ENCODE measurements around the gene PSPH. TPM values are rescaled to one million over a fixed set of nuclear protein-coding genes. Genes with fewer than 3 reads are reported as not detected.

The PSPH gene
- total RNA-seq (2022; extraction: Qiagen RNA extraction) = 24.3 to 35.0 TPM (median 25.7 TPM) in 5 replicates

DNA sequence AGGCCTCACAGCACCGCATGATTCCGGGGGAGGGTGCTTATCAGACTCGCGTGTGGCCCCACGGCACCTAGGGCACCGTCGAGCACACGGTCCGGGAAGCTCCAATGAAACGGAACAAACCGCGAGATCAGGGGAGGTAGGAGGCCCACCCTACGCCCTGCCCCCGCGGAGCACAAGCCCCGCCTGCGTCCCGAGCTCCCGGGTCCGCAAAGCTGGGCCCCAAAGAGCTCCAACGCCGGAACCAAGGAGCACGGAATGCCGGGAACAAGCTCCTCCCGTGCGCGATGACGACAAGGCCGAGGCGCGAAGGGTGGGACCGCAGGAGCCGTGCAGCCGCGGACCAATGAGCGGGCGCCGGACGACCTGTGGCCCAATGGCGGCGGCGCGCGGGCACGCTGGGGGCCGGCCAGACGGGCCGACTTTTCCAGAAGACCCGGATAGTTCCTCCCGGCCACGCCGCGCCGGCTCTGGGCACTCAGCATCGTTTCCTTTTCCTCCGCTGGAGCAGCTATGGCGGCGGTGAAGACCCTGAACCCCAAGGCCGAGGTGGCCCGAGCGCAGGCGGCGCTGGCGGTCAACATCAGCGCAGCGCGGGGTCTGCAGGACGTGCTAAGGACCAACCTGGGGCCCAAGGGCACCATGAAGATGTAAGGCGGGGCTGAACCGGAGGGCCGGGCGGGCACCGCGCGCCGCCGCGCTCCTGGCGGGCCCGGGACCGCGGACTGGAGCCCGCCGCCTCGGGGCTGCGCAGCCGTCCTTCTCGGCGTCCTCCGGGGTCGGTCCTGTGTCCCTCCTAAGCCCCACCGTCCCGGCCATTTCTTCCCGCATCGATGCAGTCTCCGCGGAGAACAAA is at the start of gene PSPH, which contains the start of gene CCT6A:
PSPH (minus strand) TSS at position 106 of the 853 bp plus-strand sequence. CDS start 30,232 bp downstream, outside the sequence.
CCT6A (plus strand) TSS at position 427 of the 853 bp plus-strand sequence; CDS start at position 511, 84 bp downstream.

DNA sequence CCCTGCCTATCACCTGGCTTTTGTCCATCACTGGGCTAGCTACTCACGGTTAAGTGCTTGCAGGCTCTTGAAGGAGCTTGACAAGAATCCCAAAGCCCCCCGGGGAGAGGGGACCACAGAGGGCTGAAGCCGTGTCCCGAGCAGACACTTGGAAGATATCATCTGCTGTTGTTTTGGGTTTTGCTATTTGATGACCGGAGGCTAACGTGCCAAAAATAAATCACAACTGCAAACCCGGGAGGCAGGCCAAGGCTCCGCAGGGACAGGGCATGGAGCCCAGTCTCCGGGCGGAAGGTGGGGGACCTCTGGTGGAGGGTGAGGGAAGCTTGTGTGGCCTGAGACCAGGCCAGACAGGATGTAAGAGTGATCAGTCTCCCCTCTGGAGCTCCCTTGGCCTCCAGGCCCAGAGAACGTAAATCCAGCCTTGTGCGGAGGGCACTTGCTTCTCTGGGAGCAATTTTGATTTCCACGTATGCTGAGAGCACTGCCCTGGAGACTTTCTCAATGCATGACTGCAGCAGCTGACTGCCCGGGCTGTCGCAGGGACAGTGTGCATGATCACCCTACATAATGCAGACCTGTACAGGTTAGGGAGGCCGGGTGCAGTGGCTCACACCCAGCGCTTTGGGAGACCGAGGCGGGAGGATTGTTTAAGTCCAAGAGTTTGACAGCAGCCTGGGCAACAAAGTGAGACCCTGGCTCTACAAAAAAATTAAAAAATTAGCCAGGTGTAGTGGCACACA is 41.7 kb upstream of the PSPH start, which contains the start of gene PHKG1:
PHKG1 (minus strand) TSS at position 164 of the 743 bp plus-strand sequence. CDS start 4,011 bp downstream, outside the sequence.

DNA sequence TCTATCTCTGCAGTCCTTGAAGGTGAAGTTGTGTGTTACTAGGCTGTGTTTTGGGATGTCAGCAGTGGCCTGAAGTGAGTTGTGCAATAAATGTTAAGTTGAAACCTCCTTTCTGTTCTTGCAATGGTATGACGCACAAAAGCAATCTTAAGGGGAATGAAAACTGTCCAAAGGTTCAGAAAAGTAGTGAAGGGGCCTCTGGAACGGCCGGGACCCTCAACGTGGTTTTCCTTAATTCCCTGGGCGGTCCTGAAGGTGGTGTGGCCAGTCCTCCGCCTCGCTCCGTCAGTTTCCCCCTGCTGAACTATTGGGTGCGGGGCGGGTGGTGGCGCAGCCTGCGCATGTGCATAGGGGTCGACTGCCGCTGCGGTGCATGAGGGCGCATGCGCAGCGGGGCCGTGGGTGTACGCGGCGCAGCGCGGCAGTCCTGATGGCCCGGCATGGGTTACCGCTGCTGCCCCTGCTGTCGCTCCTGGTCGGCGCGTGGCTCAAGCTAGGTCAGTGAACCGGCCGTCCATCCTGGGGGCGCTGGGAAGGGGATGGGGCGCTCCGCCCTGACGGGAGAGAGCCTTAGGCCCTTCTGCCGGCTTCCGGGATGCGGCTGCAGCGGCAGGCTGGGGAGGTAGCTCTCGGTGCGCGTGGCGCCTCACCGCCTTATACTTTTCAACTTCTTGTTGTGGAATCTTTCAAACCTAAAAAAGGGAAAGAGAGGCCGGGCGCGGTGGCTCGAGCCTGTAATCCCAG is 12.8 kb upstream of the PSPH start, which contains the start of gene SUMF2:
SUMF2 (plus strand) TSS at position 405 of the 744 bp plus-strand sequence; CDS start at position 431, 26 bp downstream.

GRCh38 chr7:55964261-55965099 is 86.8 kb downstream of the PSPH start, which contains the start of gene NIPSNAP2:
Gene NIPSNAP2, plus strand, starts transcription at chr7:55964585. Its CDS starts 25 bp downstream, at chr7:55964610.

Other genes with a start within 250 kb of the PSPH start
- gene SEPTIN14, start 188.7 kb downstream of the PSPH start, total RNA-seq (2022; extraction: Qiagen RNA extraction) = not detected in 5 replicates
- 0.61 to 1.4 TPM (median 0.87 TPM) in 5 replicates for gene ZNF713, start 164.0 kb downstream of the PSPH start, total RNA-seq (2022; extraction: Qiagen RNA extraction)
- 24.3 to 29.9 TPM (median 25.7 TPM) in 5 replicates for gene MRPS17, start 99.6 kb downstream of the PSPH start, total RNA-seq (2022; extraction: Qiagen RNA extraction)
- gene NIPSNAP2, start 86.9 kb downstream of the PSPH start, total RNA-seq (2022; extraction: Qiagen RNA extraction) = 42.9 to 54.9 TPM (median 49.1 TPM) in 5 replicates
- gene CCT6A, start 321 bp upstream of the PSPH start, total RNA-seq (2022; extraction: Qiagen RNA extraction) = 260 to 305 TPM (median 271 TPM) in 5 replicates
- gene SUMF2, start 12.8 kb upstream of the PSPH start, total RNA-seq (2022; extraction: Qiagen RNA extraction) = 109 to 116 TPM (median 114 TPM) in 5 replicates
- gene PHKG1, start 41.5 kb upstream of the PSPH start, total RNA-seq (2022; extraction: Qiagen RNA extraction) = 0.31 to 0.83 TPM (median 0.65 TPM) in 5 replicates
- gene CHCHD2, start 55.0 kb upstream of the PSPH start, total RNA-seq (2022; extraction: Qiagen RNA extraction) = 552 to 780 TPM (median 704 TPM) in 5 replicates
- gene NUPR2, start 65.0 kb upstream of the PSPH start, total RNA-seq (2022; extraction: Qiagen RNA extraction) = not detected in 5 replicates

Measured in A549 treated with CORT108297 at 1 μM for 4 hours (cell line).